ENCODE measurements around the gene KCTD2. TPM values are rescaled to one million over a fixed set of nuclear protein-coding genes. Genes with fewer than 3 reads are reported as not detected.
A peak's percentile ranks its signal among the peaks of the same experiment; 100 is the strongest.

KCTD2 gene
- total and polyA plus RNA-seq, 2 of the 13 experiments (the other 11 are each of a cell fraction or from before 2014, with no cell fraction given): 28.3 to 32.6 TPM

DNA sequence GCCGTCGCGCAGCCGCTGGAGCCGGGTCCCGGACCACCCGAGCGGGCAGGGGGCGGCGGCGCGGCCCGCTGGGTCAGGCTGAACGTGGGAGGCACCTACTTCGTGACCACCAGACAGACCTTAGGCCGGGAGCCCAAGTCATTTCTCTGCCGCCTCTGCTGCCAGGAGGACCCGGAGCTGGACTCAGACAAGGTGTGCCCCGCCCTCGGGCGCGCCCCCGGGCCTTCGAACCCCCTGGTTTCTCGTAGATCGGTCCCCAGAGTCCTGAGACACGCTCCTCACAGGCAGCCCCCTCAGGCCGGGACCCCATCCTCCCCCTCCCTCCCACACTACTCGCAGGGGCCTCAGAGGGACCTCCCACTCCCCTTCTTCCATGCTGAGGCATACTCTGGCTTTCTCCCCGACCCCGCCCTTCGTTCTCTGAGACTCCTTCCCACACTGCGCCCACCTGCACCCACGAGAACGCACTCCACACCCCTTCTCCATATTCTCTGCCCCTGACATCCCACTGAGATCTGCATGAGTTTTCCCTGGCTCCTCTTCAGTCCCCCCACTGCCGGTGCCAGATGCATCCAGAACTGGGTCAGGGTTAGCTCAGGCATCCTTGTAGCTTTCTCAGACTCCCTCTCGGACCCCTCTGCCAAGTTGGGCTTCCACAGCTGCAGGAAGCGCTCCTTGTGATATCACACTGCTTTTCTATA is 523 bp downstream of the KCTD2 start (continued):
- TF ChIP-seq, protein P1, sequence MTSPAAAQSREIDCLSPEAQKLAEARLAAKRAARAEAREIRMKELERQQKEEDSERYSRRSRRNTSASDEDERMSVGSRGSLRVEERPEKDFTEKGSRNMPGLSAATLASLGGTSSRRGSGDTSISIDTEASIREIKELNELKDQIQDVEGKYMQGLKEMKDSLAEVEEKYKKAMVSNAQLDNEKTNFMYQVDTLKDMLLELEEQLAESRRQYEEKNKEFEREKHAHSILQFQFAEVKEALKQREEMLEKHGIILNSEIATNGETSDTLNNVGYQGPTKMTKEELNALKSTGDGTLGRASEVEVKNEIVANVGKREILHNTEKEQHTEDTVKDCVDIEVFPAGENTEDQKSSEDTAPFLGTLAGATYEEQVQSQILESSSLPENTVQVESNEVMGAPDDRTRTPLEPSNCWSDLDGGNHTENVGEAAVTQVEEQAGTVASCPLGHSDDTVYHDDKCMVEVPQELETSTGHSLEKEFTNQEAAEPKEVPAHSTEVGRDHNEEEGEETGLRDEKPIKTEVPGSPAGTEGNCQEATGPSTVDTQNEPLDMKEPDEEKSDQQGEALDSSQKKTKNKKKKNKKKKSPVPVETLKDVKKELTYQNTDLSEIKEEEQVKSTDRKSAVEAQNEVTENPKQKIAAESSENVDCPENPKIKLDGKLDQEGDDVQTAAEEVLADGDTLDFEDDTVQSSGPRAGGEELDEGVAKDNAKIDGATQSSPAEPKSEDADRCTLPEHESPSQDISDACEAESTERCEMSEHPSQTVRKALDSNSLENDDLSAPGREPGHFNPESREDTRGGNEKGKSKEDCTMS (CRISPR knock-in tag; conservative IDR thresholded peaks at IDR 0.05): no peak
- TF ChIP-seq ZNF350 (CRISPR knock-in tag; IDR thresholded peaks at IDR 0.05; ENCODE audit: borderline replicate concordance, low read depth): no peak
- no peak for TF ChIP-seq RELA (CRISPR knock-in tag; IDR thresholded peaks at IDR 0.05)
- no peak for TF ChIP-seq TCF7L2 (IDR thresholded peaks at IDR 0.05; ENCODE audit: low read depth, low read length)
- no peak for TF ChIP-seq THAP11 (CRISPR knock-in tag; IDR thresholded peaks at IDR 0.05)
- TF ChIP-seq MIER2 (CRISPR knock-in tag; IDR thresholded peaks at IDR 0.05): no peak
- TF ChIP-seq FOXK2 (IDR thresholded peaks at IDR 0.05): no peak
- no peak for TF ChIP-seq TCF12 (IDR thresholded peaks at IDR 0.05)
- TF ChIP-seq TCF12 (CRISPR knock-in tag; IDR thresholded peaks at IDR 0.05): peak; percentile 20; the same call in 1 of the 2 replicates
- TF ChIP-seq RBFOX2 (IDR thresholded peaks at IDR 0.05; ENCODE audit: low read depth, low read length): no peak
- no peak for TF ChIP-seq ZNF34 (CRISPR knock-in tag; IDR thresholded peaks at IDR 0.05; ENCODE audit: borderline replicate concordance)
- no peak for TF ChIP-seq GFI1 (CRISPR knock-in tag; IDR thresholded peaks at IDR 0.05; ENCODE audit: borderline replicate concordance)
- no peak for TF ChIP-seq RFX1 (IDR thresholded peaks at IDR 0.05)
- TF ChIP-seq, protein P2, sequence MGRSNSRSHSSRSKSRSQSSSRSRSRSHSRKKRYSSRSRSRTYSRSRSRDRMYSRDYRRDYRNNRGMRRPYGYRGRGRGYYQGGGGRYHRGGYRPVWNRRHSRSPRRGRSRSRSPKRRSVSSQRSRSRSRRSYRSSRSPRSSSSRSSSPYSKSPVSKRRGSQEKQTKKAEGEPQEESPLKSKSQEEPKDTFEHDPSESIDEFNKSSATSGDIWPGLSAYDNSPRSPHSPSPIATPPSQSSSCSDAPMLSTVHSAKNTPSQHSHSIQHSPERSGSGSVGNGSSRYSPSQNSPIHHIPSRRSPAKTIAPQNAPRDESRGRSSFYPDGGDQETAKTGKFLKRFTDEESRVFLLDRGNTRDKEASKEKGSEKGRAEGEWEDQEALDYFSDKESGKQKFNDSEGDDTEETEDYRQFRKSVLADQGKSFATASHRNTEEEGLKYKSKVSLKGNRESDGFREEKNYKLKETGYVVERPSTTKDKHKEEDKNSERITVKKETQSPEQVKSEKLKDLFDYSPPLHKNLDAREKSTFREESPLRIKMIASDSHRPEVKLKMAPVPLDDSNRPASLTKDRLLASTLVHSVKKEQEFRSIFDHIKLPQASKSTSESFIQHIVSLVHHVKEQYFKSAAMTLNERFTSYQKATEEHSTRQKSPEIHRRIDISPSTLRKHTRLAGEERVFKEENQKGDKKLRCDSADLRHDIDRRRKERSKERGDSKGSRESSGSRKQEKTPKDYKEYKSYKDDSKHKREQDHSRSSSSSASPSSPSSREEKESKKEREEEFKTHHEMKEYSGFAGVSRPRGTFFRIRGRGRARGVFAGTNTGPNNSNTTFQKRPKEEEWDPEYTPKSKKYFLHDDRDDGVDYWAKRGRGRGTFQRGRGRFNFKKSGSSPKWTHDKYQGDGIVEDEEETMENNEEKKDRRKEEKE (IDR thresholded peaks at IDR 0.05): no peak
- TF ChIP-seq BORCS8-MEF2B (CRISPR knock-in tag; IDR thresholded peaks at IDR 0.05): no peak
- TF ChIP-seq, protein P3, sequence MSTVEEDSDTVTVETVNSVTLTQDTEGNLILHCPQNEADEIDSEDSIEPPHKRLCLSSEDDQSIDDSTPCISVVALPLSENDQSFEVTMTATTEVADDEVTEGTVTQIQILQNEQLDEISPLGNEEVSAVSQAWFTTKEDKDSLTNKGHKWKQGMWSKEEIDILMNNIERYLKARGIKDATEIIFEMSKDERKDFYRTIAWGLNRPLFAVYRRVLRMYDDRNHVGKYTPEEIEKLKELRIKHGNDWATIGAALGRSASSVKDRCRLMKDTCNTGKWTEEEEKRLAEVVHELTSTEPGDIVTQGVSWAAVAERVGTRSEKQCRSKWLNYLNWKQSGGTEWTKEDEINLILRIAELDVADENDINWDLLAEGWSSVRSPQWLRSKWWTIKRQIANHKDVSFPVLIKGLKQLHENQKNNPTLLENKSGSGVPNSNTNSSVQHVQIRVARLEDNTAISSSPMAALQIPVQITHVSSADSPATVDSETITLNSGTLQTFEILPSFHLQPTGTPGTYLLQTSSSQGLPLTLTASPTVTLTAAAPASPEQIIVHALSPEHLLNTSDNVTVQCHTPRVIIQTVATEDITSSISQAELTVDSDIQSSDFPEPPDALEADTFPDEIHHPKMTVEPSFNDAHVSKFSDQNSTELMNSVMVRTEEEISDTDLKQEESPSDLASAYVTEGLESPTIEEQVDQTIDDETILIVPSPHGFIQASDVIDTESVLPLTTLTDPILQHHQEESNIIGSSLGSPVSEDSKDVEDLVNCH (CRISPR knock-in tag; IDR thresholded peaks at IDR 0.05): no peak
- TF ChIP-seq ZNF720 (CRISPR knock-in tag; IDR thresholded peaks at IDR 0.05): no peak
- TF ChIP-seq IRX3 (CRISPR knock-in tag; IDR thresholded peaks at IDR 0.05; ENCODE audit: borderline replicate concordance, low read depth): no peak
- TF ChIP-seq ZBTB1 (CRISPR knock-in tag; IDR thresholded peaks at IDR 0.05; ENCODE audit: borderline replicate concordance): no peak
- peak; percentile 10; the same call in 1 of the 2 replicates for TF ChIP-seq ZNF263 (CRISPR knock-in tag; IDR thresholded peaks at IDR 0.05)
- no peak for TF ChIP-seq KDM6A (CRISPR knock-in tag; IDR thresholded peaks at IDR 0.05; ENCODE audit: low read depth)
- TF ChIP-seq, protein P4, sequence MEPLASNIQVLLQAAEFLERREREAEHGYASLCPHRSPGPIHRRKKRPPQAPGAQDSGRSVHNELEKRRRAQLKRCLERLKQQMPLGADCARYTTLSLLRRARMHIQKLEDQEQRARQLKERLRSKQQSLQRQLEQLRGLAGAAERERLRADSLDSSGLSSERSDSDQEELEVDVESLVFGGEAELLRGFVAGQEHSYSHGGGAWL (CRISPR knock-in tag; IDR thresholded peaks at IDR 0.05): no peak

Measured in HepG2 (cell line).